Epidermal melanocyte (primary cell): ENCODE data around the gene TTLL6.
"Not testable (repeated sequence)": the region's sequence is repeated elsewhere in the genome, so short reads cannot be mapped to it uniquely, and the experiment has no call there.

Source experiments
- DNase-seq: peaks from one replicate; pipeline ENCODE4 v3.0.0; 2011; ENCODE audit warnings: low spot score; ENCODE audit not compliant: insufficient read length

Gene TTLL6

GRCh38 chr17:48724251-48725003 lies 92.6 kb downstream of the TTLL6 start:
- DNase-seq: no peak

DNA sequence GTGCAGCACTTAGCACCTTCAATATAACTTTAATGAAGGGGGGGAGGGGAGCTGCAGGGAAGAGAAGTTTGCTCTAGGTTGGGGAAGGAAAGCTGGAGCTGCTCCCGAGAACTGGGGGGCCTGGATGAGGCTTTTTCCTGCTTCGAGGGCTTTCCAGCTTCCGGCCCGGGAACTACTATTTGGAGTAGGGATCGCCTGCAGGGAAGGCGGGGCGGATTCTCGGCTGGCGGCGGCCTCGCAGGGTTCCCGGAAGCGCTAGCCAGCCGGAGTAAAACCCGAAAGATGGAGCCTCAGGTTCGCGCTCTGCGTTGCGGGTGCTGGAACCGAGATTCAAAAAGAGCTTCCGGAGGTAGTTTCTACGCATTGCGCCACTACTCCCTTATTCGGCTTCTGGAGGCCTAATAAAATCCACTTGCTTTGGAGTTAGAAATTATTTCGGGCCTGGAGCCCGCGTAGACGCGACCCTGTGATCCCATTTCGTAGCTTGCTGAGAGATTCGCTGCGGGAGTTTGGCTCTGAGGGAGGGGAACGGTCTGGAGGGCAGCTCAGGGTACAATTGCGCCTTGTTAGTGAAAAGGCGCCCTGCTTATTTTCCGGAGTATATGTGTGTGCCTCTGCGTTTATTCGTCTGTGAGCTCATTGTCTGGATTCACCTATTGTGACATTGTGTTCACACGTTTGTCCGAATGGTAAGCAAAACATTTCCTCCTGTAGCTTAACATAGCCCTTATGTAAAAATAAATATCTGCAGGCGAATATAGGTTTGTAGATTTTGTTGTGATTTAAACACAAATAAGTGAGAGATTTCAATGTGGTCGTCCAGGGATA lies 93.4 kb downstream of the TTLL6 start:
- no peak for DNase-seq

- DNase-seq: no peak
Observed at GRCh38 chr17:48722915-48723422, 94.1 kb downstream of the TTLL6 start, which contains the start of gene PRAC2. Gene PRAC2, plus strand, starts transcription at chr17:48723185. Its CDS starts 1,226 bp downstream, at chr17:48724411.

DNA sequence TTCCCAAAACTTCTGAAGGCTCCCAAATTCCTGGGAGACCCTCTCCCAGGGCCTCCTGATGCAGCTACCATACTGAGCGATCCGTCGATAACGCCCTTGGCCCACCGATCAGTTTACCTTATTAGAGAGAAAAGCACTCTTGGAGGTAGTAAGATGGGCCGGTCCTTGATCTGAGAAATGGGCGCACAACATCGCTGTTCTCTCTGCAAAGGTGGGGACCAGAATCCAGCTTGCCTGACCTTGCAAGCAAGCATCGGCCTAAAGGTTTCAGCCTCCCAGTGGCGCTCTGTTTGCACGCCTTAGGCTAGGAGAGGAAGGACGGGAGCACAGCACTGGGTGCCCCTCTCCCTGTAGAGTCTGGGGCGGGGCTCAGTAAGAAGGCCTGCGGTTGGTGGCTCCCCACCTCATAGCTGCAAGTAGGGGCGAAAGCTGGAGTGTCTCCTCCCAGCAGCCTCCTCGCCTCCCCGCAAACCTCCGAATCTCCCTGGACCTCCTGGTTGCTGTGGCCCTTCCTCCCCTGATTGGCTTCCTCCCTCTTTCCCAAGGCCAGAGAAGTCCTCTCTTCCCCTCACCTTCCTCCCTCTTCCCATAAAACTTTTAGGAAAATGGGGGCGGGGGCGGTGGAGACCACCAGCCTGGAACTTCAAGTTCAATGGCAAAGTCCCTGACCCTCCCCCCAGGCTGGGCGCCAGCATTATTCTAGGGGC lies 94.7 kb downstream of the TTLL6 start, which contains the start of gene PRAC1:
TSS of gene PRAC1 (minus strand) at position 318 of the 707 bp plus-strand sequence. CDS start at position 192, 126 bp downstream.
- no peak for DNase-seq

GRCh38 chr17:48721009-48721402 lies 96.0 kb downstream of the TTLL6 start:
- DNase-seq: no peak

GRCh38 chr17:48720266-48721008 lies 96.6 kb downstream of the TTLL6 start:
- no peak for DNase-seq

DNA sequence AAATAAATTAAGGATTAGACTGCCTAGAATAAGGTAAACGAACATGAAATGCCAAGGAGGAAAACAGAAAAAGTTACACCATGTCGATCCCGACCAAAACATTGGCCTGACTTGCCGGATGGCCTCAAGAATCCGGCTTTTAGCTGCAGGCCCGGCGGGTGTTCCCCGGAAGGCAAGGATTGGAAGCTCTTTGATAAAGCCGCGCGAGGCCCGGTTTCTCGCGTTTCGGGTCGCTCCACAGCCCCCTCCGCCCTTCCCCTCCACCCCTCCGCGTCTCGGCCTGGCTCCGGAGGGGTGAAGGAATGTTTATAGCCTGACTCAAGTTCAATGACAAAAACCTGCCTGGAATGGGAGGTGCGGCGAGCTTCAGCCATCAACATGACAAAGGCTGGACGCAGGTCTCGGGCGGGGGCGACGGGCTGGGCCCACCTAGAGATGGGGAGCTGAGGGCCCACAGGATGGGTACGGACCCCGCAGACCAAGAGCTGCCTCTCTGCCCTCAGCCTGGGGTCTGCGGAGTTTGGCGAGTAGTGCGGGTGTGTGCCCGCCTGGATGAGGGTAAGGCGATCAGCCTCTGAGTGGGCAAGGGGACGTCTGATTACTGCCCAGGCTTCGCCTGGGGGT lies 97.3 kb downstream of the TTLL6 start:
- DNase-seq: no peak

DNA sequence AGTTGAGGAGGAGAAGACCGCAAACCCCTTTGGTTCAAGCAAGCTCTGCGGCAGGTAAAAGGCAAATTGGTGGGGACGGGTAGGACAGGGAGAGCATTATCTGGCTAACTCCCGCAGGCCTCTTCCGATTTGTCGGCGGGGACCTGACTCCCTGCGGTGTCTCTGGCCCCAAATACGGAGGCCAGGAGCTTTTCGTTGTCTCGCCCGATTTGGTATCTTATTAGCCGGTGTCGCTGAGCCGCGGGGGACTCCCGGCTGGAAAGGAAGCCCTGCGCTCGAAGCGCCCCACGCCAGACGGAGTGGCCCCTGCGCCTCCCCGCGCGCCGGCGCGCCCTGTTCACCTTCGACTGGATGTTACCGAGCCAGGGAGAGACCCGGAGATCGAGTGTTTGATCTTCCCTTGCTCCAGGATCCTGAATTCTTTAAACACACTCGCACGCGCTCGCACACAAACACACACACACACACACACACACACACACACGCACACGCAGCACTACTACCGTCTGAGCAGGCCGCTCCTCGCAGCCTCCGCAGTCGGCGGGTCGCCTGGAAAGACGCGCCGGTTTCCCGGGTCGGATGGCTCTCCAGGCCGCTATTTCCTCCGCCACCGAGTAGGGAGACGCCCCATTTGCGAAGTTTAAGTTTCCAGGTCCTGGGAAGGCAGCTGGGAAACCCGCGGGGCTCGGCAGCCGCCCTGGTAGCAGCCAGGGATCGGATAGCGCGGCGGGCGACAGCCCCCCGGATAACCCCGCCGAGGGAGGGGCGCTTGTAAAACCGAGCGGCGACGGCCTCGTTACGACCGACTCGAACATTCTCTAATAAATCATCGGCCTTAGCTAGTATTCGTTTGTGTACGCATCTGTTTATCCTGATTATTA lies 98.0 kb downstream of the TTLL6 start:
- no peak for DNase-seq

- DNase-seq: no peak
Observed at GRCh38 chr17:48718227-48718760, 98.7 kb downstream of the TTLL6 start.

DNA sequence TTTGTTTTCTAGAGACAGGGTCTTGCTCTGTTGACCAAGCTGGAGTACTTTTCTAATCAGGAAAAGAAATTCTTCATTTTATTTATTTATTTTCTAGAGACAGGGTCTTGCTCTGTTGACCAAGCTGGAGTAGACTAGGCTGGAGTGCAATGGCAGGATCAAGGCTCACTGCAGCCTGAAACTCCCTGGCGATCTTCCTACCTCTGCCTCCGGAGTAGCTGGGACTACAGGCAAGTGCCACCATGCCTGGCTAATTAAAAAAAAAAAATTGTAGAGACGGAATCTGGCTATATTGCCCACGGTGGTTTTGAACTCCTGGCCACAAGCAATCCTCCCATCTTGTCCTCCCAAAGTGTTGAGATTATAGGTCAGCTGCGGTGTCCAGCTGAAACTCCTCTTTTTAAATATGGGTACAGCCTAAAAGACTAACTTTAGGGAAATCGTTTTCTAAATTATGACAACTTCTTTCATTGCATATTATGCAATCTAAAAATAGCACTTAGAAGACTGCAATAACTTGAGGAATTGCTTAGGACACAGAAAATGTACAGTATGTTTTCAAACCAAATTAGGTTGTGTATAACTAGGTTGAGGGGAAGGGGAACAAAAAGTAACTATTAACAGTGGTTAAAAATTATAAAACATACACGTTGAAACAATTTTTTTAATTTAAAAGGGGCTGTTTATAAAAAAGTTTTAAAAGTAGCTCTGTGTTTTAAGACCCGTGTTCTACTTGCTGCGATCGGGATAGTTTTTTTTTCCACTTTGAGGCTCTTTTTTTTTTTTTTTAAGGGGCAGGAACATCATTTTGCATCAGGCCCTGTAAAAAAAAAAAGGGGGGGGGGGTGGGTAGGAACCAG lies 99.4 kb downstream of the TTLL6 start:
- no peak for DNase-seq

GRCh38 chr17:48716549-48716948 lies 100.5 kb downstream of the TTLL6 start:
- not testable (repeated sequence) for DNase-seq

GRCh38 chr17:48715496-48716399 lies 101.3 kb downstream of the TTLL6 start:
- DNase-seq: no peak
